ENCODE results near the gene IFT88.

DNA sequence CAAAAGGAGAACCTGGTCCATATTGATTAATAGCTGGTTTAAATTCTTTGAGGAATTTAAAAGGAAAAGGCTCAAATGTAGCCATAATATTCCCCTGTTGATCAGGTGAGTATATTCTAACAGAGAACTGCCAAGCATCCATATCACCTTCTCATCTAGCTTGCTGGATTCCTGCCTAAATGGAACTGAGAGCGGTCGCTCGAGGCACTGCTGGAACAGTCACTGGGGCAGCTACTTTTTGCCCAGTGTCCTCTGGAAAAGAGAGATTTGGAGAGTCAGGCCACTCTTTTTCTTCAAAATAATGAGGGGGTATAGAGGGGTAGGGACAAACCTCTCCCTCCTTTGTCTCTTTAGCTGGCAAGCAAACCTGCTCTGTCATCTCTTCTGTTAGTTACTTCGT is 117.1 kb downstream of the IFT88 start:
- TF ChIP-seq FOS (IDR thresholded peaks at IDR 0.05; ENCODE audit: extremely low read depth, insufficient read length) = no peak
- no peak for TF ChIP-seq ZBTB17 (CRISPR knock-in tag; IDR thresholded peaks at IDR 0.05)
- no peak for TF ChIP-seq ZNF583 (CRISPR knock-in tag; IDR thresholded peaks at IDR 0.05)
- TF ChIP-seq ZNF766 (CRISPR knock-in tag; conservative IDR thresholded peaks at IDR 0.05) = no peak
- no peak for TF ChIP-seq CCAR2 (IDR thresholded peaks at IDR 0.05; ENCODE audit: low read depth, low read length)
- TF ChIP-seq, protein P1, sequence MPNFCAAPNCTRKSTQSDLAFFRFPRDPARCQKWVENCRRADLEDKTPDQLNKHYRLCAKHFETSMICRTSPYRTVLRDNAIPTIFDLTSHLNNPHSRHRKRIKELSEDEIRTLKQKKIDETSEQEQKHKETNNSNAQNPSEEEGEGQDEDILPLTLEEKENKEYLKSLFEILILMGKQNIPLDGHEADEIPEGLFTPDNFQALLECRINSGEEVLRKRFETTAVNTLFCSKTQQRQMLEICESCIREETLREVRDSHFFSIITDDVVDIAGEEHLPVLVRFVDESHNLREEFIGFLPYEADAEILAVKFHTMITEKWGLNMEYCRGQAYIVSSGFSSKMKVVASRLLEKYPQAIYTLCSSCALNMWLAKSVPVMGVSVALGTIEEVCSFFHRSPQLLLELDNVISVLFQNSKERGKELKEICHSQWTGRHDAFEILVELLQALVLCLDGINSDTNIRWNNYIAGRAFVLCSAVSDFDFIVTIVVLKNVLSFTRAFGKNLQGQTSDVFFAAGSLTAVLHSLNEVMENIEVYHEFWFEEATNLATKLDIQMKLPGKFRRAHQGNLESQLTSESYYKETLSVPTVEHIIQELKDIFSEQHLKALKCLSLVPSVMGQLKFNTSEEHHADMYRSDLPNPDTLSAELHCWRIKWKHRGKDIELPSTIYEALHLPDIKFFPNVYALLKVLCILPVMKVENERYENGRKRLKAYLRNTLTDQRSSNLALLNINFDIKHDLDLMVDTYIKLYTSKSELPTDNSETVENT (CRISPR knock-in tag; IDR thresholded peaks at IDR 0.05) = no peak
- TF ChIP-seq SMC3 (conservative IDR thresholded peaks at IDR 0.05; ENCODE audit: insufficient read depth, low read depth, low read length) = no peak
- no peak for TF ChIP-seq JUN (IDR thresholded peaks at IDR 0.05; ENCODE audit: borderline replicate concordance, low read depth, low read length)
- TF ChIP-seq JUN (CRISPR knock-in tag; IDR thresholded peaks at IDR 0.05; ENCODE audit: borderline replicate concordance) = no peak

Data from K562 (cell line).